Activated CD4-positive, alpha-beta T cell treated with anti-CD3 and anti-CD28 coated beads, Interleukin-2, Interleukin-6, amounts not matched to agents 100 ng/mL and 50 ng/mL, durations not matched to agents 16 hours and 8 hours (primary cell): ENCODE measurements around the gene ZDHHC23.

ENCODE experiments used
- DNase-seq: peaks from one replicate; pipeline ENCODE4 v3.0.0-alpha.2; 2020

ZDHHC23 gene

DNA sequence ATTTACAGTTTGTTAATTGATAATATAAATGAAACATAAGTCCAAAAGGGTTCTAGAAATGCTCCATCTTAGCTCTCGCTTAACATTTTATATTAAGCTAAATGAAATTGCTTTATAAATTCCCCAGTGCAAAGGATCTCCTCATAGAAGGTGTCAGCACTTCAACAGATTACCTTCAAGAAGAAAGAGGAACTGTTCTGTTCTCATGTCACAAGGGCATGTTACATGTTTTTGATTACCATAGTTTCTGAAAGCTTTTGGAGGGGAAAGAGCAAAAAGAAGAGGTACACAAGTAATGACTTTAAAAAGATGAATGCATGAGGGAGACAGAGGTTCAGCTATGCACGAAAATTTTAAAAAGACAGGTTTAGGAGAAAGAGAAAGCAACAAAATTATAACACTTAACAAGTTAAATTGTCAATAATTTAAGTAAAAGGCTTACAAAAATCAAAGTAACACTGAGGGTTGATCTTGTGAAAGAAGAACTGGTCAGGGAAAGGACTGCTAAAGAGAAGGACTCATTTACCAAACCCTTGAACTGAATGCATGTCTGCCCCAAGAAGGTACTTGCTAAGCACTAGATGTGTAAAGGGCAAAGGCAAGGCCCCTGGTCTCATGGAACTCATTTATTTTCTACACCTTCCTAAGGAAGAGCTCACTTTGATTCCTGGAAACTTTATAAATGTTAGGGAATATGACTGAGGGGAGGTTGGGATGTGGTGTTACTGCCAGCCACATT lies 63.4 kb downstream of the ZDHHC23 start:
- no peak for DNase-seq
